ENCODE measurements around the gene SLC4A9.

DNA sequence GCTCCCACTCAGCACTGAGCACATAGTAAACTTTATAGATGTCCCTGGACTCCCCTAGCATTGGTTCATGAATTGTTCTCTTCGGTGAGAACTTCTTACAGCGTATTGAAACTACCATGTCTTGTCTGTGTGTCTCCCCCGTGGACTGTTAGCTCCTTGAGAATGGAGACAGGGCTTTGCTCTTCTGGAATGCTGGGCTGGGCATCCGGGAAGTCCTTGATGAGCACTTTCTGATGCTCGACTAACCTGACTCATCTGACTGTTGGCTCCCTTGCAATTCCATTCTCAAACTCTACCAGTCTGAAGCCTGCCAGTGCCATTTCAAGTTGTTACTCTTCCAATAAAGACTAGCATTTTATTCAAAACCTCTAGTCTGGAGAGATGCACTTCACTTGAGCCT lies 42.1 kb upstream of the SLC4A9 start:
- TF ChIP-seq, protein P1, sequence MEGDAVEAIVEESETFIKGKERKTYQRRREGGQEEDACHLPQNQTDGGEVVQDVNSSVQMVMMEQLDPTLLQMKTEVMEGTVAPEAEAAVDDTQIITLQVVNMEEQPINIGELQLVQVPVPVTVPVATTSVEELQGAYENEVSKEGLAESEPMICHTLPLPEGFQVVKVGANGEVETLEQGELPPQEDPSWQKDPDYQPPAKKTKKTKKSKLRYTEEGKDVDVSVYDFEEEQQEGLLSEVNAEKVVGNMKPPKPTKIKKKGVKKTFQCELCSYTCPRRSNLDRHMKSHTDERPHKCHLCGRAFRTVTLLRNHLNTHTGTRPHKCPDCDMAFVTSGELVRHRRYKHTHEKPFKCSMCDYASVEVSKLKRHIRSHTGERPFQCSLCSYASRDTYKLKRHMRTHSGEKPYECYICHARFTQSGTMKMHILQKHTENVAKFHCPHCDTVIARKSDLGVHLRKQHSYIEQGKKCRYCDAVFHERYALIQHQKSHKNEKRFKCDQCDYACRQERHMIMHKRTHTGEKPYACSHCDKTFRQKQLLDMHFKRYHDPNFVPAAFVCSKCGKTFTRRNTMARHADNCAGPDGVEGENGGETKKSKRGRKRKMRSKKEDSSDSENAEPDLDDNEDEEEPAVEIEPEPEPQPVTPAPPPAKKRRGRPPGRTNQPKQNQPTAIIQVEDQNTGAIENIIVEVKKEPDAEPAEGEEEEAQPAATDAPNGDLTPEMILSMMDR (IDR thresholded peaks at IDR 0.05; ENCODE audit: low read depth, low read length, poor library complexity, severe bottlenecking), result no peak
- no peak for TF ChIP-seq EZH2phosphoT487 (IDR thresholded peaks at IDR 0.05; ENCODE audit: borderline replicate concordance, low read length)
